ENCODE results near the gene DDX47. TPM values are rescaled to one million over a fixed set of nuclear protein-coding genes. Genes with fewer than 3 reads are reported as not detected.

Gene DDX47
- total RNA-seq, 1 experiment from 2014 or later, result 64.8 TPM

- no peak for TF ChIP-seq ZNF425 (CRISPR knock-in tag; conservative IDR thresholded peaks at IDR 0.05)
- no peak for TF ChIP-seq JUN (CRISPR knock-in tag; IDR thresholded peaks at IDR 0.05)
- TF ChIP-seq GTF2I (CRISPR knock-in tag; conservative IDR thresholded peaks at IDR 0.05), result no peak
- TF ChIP-seq GABPB1 (CRISPR knock-in tag; IDR thresholded peaks at IDR 0.05), result no peak
- TF ChIP-seq, protein P1, sequence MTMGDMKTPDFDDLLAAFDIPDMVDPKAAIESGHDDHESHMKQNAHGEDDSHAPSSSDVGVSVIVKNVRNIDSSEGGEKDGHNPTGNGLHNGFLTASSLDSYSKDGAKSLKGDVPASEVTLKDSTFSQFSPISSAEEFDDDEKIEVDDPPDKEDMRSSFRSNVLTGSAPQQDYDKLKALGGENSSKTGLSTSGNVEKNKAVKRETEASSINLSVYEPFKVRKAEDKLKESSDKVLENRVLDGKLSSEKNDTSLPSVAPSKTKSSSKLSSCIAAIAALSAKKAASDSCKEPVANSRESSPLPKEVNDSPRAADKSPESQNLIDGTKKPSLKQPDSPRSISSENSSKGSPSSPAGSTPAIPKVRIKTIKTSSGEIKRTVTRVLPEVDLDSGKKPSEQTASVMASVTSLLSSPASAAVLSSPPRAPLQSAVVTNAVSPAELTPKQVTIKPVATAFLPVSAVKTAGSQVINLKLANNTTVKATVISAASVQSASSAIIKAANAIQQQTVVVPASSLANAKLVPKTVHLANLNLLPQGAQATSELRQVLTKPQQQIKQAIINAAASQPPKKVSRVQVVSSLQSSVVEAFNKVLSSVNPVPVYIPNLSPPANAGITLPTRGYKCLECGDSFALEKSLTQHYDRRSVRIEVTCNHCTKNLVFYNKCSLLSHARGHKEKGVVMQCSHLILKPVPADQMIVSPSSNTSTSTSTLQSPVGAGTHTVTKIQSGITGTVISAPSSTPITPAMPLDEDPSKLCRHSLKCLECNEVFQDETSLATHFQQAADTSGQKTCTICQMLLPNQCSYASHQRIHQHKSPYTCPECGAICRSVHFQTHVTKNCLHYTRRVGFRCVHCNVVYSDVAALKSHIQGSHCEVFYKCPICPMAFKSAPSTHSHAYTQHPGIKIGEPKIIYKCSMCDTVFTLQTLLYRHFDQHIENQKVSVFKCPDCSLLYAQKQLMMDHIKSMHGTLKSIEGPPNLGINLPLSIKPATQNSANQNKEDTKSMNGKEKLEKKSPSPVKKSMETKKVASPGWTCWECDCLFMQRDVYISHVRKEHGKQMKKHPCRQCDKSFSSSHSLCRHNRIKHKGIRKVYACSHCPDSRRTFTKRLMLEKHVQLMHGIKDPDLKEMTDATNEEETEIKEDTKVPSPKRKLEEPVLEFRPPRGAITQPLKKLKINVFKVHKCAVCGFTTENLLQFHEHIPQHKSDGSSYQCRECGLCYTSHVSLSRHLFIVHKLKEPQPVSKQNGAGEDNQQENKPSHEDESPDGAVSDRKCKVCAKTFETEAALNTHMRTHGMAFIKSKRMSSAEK (CRISPR knock-in tag; IDR thresholded peaks at IDR 0.05; ENCODE audit: borderline replicate concordance), result no peak
- TF ChIP-seq FOXP1 (CRISPR knock-in tag; IDR thresholded peaks at IDR 0.05; ENCODE audit: borderline replicate concordance), result no peak
- TF ChIP-seq SP1 (CRISPR knock-in tag; conservative IDR thresholded peaks at IDR 0.05), result no peak
Observed at GRCh38 chr12:12864243-12864642, 51.1 kb downstream of the DDX47 start (continued).

- H3K9me3 Mint-ChIP-seq, result peaks cover 5% of the 10 kb centered on the region
- no peak overlapping the region for H3K4me3 Mint-ChIP-seq
- no peaks in the 10 kb centered on the region for H3K27me3 Mint-ChIP-seq (ENCODE audit: low read depth)
- DNase-seq (ENCODE audit: low spot score), result no peak
- ATAC-seq, result no peak
- POLR2A ChIA-PET, result no interaction called here
- peaks cover 44% of the 10 kb centered on the region for H3K4me1 Mint-ChIP-seq
- CTCF ChIA-PET, result interaction anchor here (0.6 to 1.6 kb wide), 2 partner anchors 24 to 32 kb away, joined by 3 to 5 read pairs; no protein-coding TSS in a partner anchor
- TF ChIP-seq STAT6 (CRISPR knock-in tag; conservative IDR thresholded peaks at IDR 0.05; ENCODE audit: low read depth) (no peak), HMGXB4 (CRISPR knock-in tag; IDR thresholded peaks at IDR 0.05) (no peak)
- no peak overlapping the region for H3K27ac Mint-ChIP-seq
- H3K36me3 Mint-ChIP-seq, result peaks cover 4% of the 10 kb centered on the region; the same call in 1 of the 2 replicates
Observed at GRCh38 chr12:12868477-12869235, 55.5 kb downstream of the DDX47 start.

- ATAC-seq, result no peak
- Mint-ChIP-seq H3K36me3 (no peaks in the 10 kb centered on the region), H3K4me1 (peaks cover 59% of the 10 kb centered on the region), H3K4me3 (no peak overlapping the region), H3K27ac (peak overlapping the region; percentile 61), H3K27me3 (ENCODE audit: low read depth) (no peaks in the 10 kb centered on the region), H3K9me3 (no peaks in the 10 kb centered on the region)
- no peak for DNase-seq (ENCODE audit: low spot score)
- TF ChIP-seq GTF2I (CRISPR knock-in tag; conservative IDR thresholded peaks at IDR 0.05) (no peak), ZNF671 (CRISPR knock-in tag; IDR thresholded peaks at IDR 0.05) (no peak), PRRX2 (CRISPR knock-in tag; IDR thresholded peaks at IDR 0.05) (no peak)
- CTCF ChIA-PET, result no interaction called here
- POLR2A ChIA-PET, result no interaction called here
Observed at GRCh38 chr12:12870465-12870864, 57.3 kb downstream of the DDX47 start.

Data from WTC11 (cell line).